Left lung (tissue), 10 donors: ENCODE measurements around the gene LTV1. TPM values are rescaled to one million over a fixed set of nuclear protein-coding genes. Genes with fewer than 3 reads are reported as not detected.

Source experiments
- ATAC-seq: fragments of 200-7000 bp; cut with Tn5 transposase; one replicate; pipeline ENCODE4 v1.9.1; 2020; ENCODE audit warnings: moderate library complexity
- DNase-seq, 4 donors: peaks; one replicate each; pipeline ENCODE4 v3.0.0-alpha.2; 2013 to 2020
- H3K27ac ChIP-seq, 2 donors: fragments of 200-600 bp; sonication (generic) in 1 of 2; one replicate each; pipeline versions ENCODE4 v1.5.0 to v1.8.0; 2020 to 2021
- H3K27me3 ChIP-seq, 2 donors: fragments of 200-600 bp; sonication (generic) in 1 of 2; one replicate each; pipeline versions ENCODE4 v1.5.0 to v1.8.0; 2020 to 2021
- H3K36me3 ChIP-seq, 2 donors: fragments of 200-600 bp; sonication (generic) in 1 of 2; one replicate each; pipeline versions ENCODE4 v1.5.0 to v1.8.0; 2020 to 2021
- H3K4me1 ChIP-seq, 2 donors: fragments of 200-600 bp; one replicate each; pipeline ENCODE4 v1.8.0; 2021
- H3K4me3 ChIP-seq, 2 donors: fragments of 200-600 bp; sonication (generic) in 1 of 2; one replicate each; pipeline versions ENCODE4 v1.5.0 to v1.8.0; 2020 to 2021; ENCODE audit warnings: mild to moderate bottlenecking in 1 of 2
- H3K9me3 ChIP-seq, 2 donors: fragments of 200-600 bp; sonication (generic) in 1 of 2; one replicate each; pipeline versions ENCODE4 v1.5.0 to v1.8.0; 2020 to 2021
- intact Hi-C, 2 donors: fragments of 100-400 bp; cut with DNase I; formaldehyde crosslinking; loops; one replicate each; pipeline versions ENCODE4 v1.11.2 to v1.14.2; 2022
- polyA plus RNA-seq, 6 donors: library from polyadenylated mRNA; unstranded; fragments of 120-200 nt; gene quantifications; one replicate each; pipeline ENCODE4 v1.2.1, GENCODE V29; 2013; ENCODE audit not compliant: insufficient read length in 6 of 6
- total RNA-seq, 2 donors: library from RNA; stranded (reverse); fragmentation: NEBNext Ultra II Directional; extraction: Animal tissue kit (Norgen Biotek cat#: 25700); gene quantifications; one replicate each; pipeline ENCODE4 v1.2.1, GENCODE V29; 2021
- TF ChIP-seq, protein P1 (sequence below), 2 donors: fragments of 200-600 bp; sonication (generic) in 1 of 2; IDR thresholded peaks; one replicate each; pipeline versions ENCODE4 v1.5.0 to v1.8.0; 2021; ENCODE audit warnings: antibody characterized with exemption in 2 of 2
- donor health status: DM: no; HTN: yes; CAD: no.
- donor health status: DM: no; HTN: no; CAD: no.

Gene LTV1
- total and polyA plus RNA-seq, 8 donors: 16.1 to 47.5 (median 38.2) TPM

DNA sequence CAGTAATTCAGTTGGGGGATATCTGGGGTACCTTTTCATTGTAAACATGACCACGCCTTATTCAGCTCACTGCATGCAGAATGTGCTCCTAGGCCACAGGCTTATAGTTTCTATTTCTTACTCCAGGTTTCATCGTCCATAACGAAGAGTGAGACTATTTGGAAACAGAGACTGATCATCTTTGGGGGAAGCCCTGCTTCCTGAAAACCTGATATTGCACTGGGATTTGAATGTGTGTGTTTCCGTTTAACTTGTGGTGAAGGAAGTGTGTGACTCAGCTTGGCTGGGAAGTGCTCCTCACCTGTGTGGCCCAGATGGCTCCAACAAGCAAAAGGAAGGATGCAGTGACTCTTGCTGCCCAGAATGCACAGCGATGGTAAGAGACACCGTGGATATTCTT lies 19.6 kb upstream of the LTV1 start:
- intact Hi-C loops: no loop called here
- no peaks in the 10 kb centered on the region for H3K27me3 ChIP-seq
- H3K36me3 ChIP-seq: peaks cover 0 to 15% of the 10 kb centered on the region in 2 donors
- H3K4me1 ChIP-seq: peaks cover 8 to 15% of the 10 kb centered on the region in 2 donors
- ATAC-seq: peak; percentile 53
- TF ChIP-seq, protein P1, sequence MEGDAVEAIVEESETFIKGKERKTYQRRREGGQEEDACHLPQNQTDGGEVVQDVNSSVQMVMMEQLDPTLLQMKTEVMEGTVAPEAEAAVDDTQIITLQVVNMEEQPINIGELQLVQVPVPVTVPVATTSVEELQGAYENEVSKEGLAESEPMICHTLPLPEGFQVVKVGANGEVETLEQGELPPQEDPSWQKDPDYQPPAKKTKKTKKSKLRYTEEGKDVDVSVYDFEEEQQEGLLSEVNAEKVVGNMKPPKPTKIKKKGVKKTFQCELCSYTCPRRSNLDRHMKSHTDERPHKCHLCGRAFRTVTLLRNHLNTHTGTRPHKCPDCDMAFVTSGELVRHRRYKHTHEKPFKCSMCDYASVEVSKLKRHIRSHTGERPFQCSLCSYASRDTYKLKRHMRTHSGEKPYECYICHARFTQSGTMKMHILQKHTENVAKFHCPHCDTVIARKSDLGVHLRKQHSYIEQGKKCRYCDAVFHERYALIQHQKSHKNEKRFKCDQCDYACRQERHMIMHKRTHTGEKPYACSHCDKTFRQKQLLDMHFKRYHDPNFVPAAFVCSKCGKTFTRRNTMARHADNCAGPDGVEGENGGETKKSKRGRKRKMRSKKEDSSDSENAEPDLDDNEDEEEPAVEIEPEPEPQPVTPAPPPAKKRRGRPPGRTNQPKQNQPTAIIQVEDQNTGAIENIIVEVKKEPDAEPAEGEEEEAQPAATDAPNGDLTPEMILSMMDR (IDR thresholded peaks at IDR 0.05): no peak
- no peaks in the 10 kb centered on the region for H3K9me3 ChIP-seq
- H3K27ac ChIP-seq: no peak overlapping the region
- H3K4me3 ChIP-seq: no peak overlapping the region
- DNase-seq: no peak

DNA sequence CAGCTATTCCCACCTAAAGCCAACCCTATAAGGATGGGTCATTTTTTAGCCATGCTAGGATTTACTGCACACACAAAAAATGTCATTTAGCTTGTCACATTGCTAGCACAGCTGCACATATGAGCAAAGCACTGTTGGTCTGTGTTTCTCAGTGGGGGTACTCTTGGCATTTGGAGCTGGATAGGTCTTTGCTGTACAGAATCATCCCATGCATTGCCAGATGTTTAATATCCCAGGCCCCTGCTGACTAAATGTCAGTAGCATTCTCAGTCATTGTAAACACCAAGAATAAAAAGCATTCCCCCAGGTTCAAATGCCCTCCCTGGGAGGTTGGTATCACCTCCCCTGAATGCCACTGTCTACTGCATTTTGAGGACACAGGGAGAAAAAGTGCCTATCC lies 14.6 kb upstream of the LTV1 start:
- DNase-seq: no peak
- Histone ChIP-seq H3K27me3 (no peaks in the 10 kb centered on the region), H3K9me3 (no peaks in the 10 kb centered on the region), H3K4me3 (no peak overlapping the region), H3K36me3 (peaks cover 0 to 12% of the 10 kb centered on the region in 2 donors), H3K4me1 (peaks cover 0 to 5% of the 10 kb centered on the region in 2 donors), H3K27ac (no peak overlapping the region)
- intact Hi-C loops: no loop called here
- TF ChIP-seq, protein P1 (IDR thresholded peaks at IDR 0.05): no peak
- ATAC-seq: no peak

GRCh38 chr6:143836150-143836549 lies 7.0 kb upstream of the LTV1 start:
- TF ChIP-seq, protein P1 (IDR thresholded peaks at IDR 0.05): no peak
- Histone ChIP-seq H3K36me3 (peaks cover 0 to 5% of the 10 kb centered on the region in 2 donors), H3K27ac (no peak overlapping the region), H3K27me3 (no peaks in the 10 kb centered on the region), H3K4me1 (no peaks in the 10 kb centered on the region), H3K4me3 (no peak overlapping the region), H3K9me3 (no peaks in the 10 kb centered on the region)
- no peak for DNase-seq
- ATAC-seq: no peak
- intact Hi-C loops: no loop called here

DNA sequence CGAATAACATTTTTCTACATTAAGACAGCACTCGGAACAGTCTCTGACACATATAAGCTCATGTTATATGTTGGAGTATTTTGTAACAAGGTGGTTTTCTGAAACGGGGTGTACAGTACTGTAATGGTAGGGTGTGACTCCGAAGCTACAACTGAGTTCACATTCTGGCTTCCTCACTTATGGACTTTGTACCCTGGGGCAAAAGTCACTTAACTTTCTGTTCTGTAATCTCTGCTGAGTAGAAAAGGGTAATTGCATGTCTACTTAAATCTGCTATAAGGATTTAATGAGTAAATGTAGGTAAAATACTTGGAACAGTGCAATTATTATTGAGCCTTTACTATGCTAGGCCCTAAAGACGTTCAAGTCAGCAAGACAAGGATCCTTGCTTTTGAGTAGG lies 4.7 kb upstream of the LTV1 start:
- no peak overlapping the region for H3K4me3 ChIP-seq
- no peaks in the 10 kb centered on the region for H3K9me3 ChIP-seq
- intact Hi-C loops: no loop called here
- no peak for DNase-seq
- TF ChIP-seq, protein P1 (IDR thresholded peaks at IDR 0.05): no peak
- H3K27ac ChIP-seq: no peak overlapping the region
- H3K36me3 ChIP-seq: no peaks in the 10 kb centered on the region
- peaks cover 0 to 6% of the 10 kb centered on the region in 2 donors for H3K4me1 ChIP-seq
- no peak for ATAC-seq
- H3K27me3 ChIP-seq: no peaks in the 10 kb centered on the region

DNA sequence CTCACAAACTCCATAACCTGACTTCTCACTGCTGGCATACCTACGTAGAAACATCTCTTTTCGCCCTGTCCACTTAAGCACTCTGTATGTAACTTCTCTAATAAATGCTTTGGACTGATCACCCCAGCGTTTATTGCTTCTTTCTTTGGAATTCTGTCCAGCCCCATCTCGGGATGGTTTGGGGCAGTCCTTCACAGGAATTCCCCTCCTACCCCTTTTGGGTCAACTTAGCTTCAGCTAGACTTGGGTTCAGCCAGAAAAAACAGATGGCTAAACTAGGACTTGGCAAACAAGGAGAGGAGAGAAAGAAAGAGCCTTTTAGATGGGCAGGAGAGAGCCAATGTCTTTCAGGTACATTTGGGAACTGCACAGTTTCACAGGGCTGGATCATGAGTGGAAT lies 3.9 kb upstream of the LTV1 start:
- DNase-seq (no peak), ATAC-seq (no peak)
- intact Hi-C loops: no loop called here
- H3K4me3 ChIP-seq: no peak overlapping the region
- no peaks in the 10 kb centered on the region for H3K27me3 ChIP-seq
- peaks cover 4 to 12% of the 10 kb centered on the region in 2 donors for H3K4me1 ChIP-seq
- H3K27ac ChIP-seq: no peak overlapping the region
- H3K36me3 ChIP-seq: no peaks in the 10 kb centered on the region
- H3K9me3 ChIP-seq: no peaks in the 10 kb centered on the region
- TF ChIP-seq, protein P1 (IDR thresholded peaks at IDR 0.05): no peak
